ENCODE data around the gene PTPN21. TPM values are rescaled to one million over a fixed set of nuclear protein-coding genes. Genes with fewer than 3 reads are reported as not detected.

PTPN21 gene
- total RNA-seq: 5.4 and 6.8 TPM in 2 replicates

GRCh38 chr14:88554457-88555286, at the start of gene PTPN21:
Gene PTPN21 (minus strand): TSS chr14:88555007. CDS start chr14:88550417, 4,590 bp downstream.

GRCh38 chr14:88562831-88563686, 8.3 kb upstream of the PTPN21 start, which contains the start of gene ZC3H14:
Gene ZC3H14 (plus strand): TSS chr14:88563037. CDS start chr14:88563134, 97 bp downstream.

Other genes with a start within 250 kb of the PTPN21 start
- gene KCNK10, start 231.7 kb downstream of the PTPN21 start, total RNA-seq: not detected in 2 replicates
- gene SPATA7, start 169.3 kb downstream of the PTPN21 start, total RNA-seq: 3.6 and 15.4 TPM in 2 replicates
- gene ZC3H14, start 8.0 kb upstream of the PTPN21 start, total RNA-seq: 30.1 and 46.3 TPM in 2 replicates
- gene EML5, start 237.9 kb upstream of the PTPN21 start, total RNA-seq: not detected in 2 replicates

Measured in cardiac atrium fibroblast (primary cell).